ENCODE data around the gene ZW10.

GRCh38 chr11:113705871-113706655 is 67.4 kb downstream of the ZW10 start, which contains the start of gene TMPRSS5:
- TF ChIP-seq CTCF (IDR thresholded peaks at IDR 0.05 in 4 of 5, conservative IDR thresholded peaks at IDR 0.05 in 1 of 5), result no peak
- no peak for TF ChIP-seq POLR2A (IDR thresholded peaks at IDR 0.05)
